Lower leg skin (tissue), 3 donors: ENCODE results near the gene AUTS2.

ENCODE experiments used
- CTCF ChIP-seq, 3 donors: fragments of 450-650 bp; IDR thresholded peaks; one replicate each; pipeline ENCODE4 v1.5.1; 2016; ENCODE audit warnings: antibody characterized with exemption in 3 of 3, mild to moderate bottlenecking in 3 of 3, moderate library complexity in 2 of 3
- POLR2A ChIP-seq, 2 donors: fragments of 450-650 bp; IDR thresholded peaks; one replicate each; pipeline ENCODE4 v1.6.1; 2016 to 2017; ENCODE audit warnings: antibody characterized with exemption in 2 of 2, mild to moderate bottlenecking in 1 of 2, moderate library complexity in 1 of 2

- TF ChIP-seq CTCF (IDR thresholded peaks at IDR 0.05) (no peak), POLR2A (IDR thresholded peaks at IDR 0.05) (no peak)
These were observed 690.6 kb downstream of the AUTS2 start for GRCh38 chr7:70288781-70289456.
